ENCODE results near the gene ADAMTS15.

ADAMTS15 gene

GRCh38 chr11:130518164-130518680 is 69.8 kb downstream of the ADAMTS15 start:
- no peak for DNase-seq (ENCODE audit: low read depth)
- no peak overlapping the region for H3K4me3 ChIP-seq (ENCODE audit: low read length)
- TF ChIP-seq CTCF (IDR thresholded peaks at IDR 0.05; ENCODE audit: insufficient read depth, low read depth, low read length, missing control alignments), result no peak

GRCh38 chr11:130519128-130519932 is 70.9 kb downstream of the ADAMTS15 start:
- TF ChIP-seq CTCF (IDR thresholded peaks at IDR 0.05; ENCODE audit: insufficient read depth, low read depth, low read length, missing control alignments), result no peak
- no peak for DNase-seq (ENCODE audit: low read depth)
- no peak overlapping the region for H3K4me3 ChIP-seq (ENCODE audit: low read length)

GRCh38 chr11:130520271-130520671 is 71.8 kb downstream of the ADAMTS15 start:
- no peak for TF ChIP-seq CTCF (IDR thresholded peaks at IDR 0.05; ENCODE audit: insufficient read depth, low read depth, low read length, missing control alignments)
- no peak overlapping the region for H3K4me3 ChIP-seq (ENCODE audit: low read length)
- no peak for DNase-seq (ENCODE audit: low read depth)

GRCh38 chr11:130522284-130522961 is 74.0 kb downstream of the ADAMTS15 start:
- no peak for TF ChIP-seq CTCF (IDR thresholded peaks at IDR 0.05; ENCODE audit: insufficient read depth, low read depth, low read length, missing control alignments)
- DNase-seq (ENCODE audit: low read depth), result peak; percentile 87
- no peak overlapping the region for H3K4me3 ChIP-seq (ENCODE audit: low read length)

- DNase-seq (ENCODE audit: low read depth), result no peak
- no peak for TF ChIP-seq CTCF (IDR thresholded peaks at IDR 0.05; ENCODE audit: insufficient read depth, low read depth, low read length, missing control alignments)
- no peak overlapping the region for H3K4me3 ChIP-seq (ENCODE audit: low read length)
Measured at GRCh38 chr11:130523166-130523565, 74.7 kb downstream of the ADAMTS15 start.

- TF ChIP-seq CTCF (IDR thresholded peaks at IDR 0.05; ENCODE audit: insufficient read depth, low read depth, low read length, missing control alignments), result no peak
Measured at GRCh38 chr11:130523609-130524008, 75.2 kb downstream of the ADAMTS15 start.

More at GRCh38 chr11:130523609-130524008, 75.2 kb downstream of the ADAMTS15 start:
- H3K4me3 ChIP-seq (ENCODE audit: low read length), result no peak overlapping the region
- DNase-seq (ENCODE audit: low read depth), result peak; percentile 39
